ENCODE results near the gene LMBR1L. TPM values are rescaled to one million over a fixed set of nuclear protein-coding genes. Genes with fewer than 3 reads are reported as not detected.
A peak's percentile ranks its signal among the peaks of the same experiment; 100 is the strongest.

The LMBR1L gene
- total and polyA plus RNA-seq, 2 of the 8 experiments (the other 6 are each of a cell fraction or from before 2014, with no cell fraction given): 36.6 to 49.6 TPM

GRCh38 chr12:49088150-49088931 lies 22.3 kb downstream of the LMBR1L start:
- peak in 1 of 2 experiments; percentile 81 for DNase-seq (ENCODE audit: low read depth in 1 of 2, low spot score in 2 of 2)
- Histone ChIP-seq H3K18ac (ENCODE audit: extremely low read depth, low read length) (no peak overlapping the region), H4K5ac (ENCODE audit: insufficient read length, low read depth, low read length) (no peak overlapping the region), H4K91ac (replicated peaks; ENCODE audit: insufficient read length, low read length) (no peak overlapping the region), H2BK5ac (ENCODE audit: low read depth, low read length) (no peak overlapping the region), H3K9me3 (ENCODE audit: insufficient read depth in 2 of 2, low read depth in 1 of 2, low read length in 1 of 2) (no peaks in the 10 kb centered on the region; a peak in 1 of 4 replicates), H4K20me1 (replicated peaks in 1 of 2; ENCODE audit: control insufficient read depth in 1 of 2, insufficient read depth in 2 of 2, low read length in 2 of 2) (peaks cover 5 to 6% of the 10 kb centered on the region in 2 experiments), H3K4me2 (ENCODE audit: insufficient read depth in 1 of 2, low read depth in 2 of 2, low read length in 2 of 2) (peak overlapping the region; percentile 6 to 63), H3K56ac (replicated peaks; ENCODE audit: insufficient read length, low read depth, low read length) (no peak overlapping the region), H3K9ac (replicated peaks in 1 of 4; ENCODE audit: extremely low read depth in 1 of 4, low read depth in 3 of 4, low read length in 3 of 4) (no peak overlapping the region), H3K23me2 (ENCODE audit: low read depth, low read length) (peaks cover 8% of the 10 kb centered on the region; the same call in 1 of the 2 replicates), H3K79me2 (ENCODE audit: control insufficient read depth in 1 of 2, insufficient read depth in 2 of 2, low read length in 2 of 2) (no peaks in the 10 kb centered on the region), H3K23ac (ENCODE audit: insufficient read length) (no peak overlapping the region), H2BK120ac (replicated peaks; ENCODE audit: low read depth, low read length) (no peak overlapping the region), H2BK15ac (ENCODE audit: low read length) (no peak overlapping the region), H3K27ac (ENCODE audit: low read depth, low read length) (no peak overlapping the region), H2AFZ (ENCODE audit: low read length) (0 out of 2 replicates have a peak overlapping the region, but pooled peaks have one; percentile 11), H2BK20ac (ENCODE audit: low read length) (no peak overlapping the region), H3K14ac (ENCODE audit: insufficient read length) (no peak overlapping the region), H3K4me3 (ENCODE audit: extremely low read depth in 1 of 4, insufficient read depth in 2 of 4, low read depth in 3 of 4, low read length in 4 of 4) (peak overlapping the region in 1 of 4 experiments; percentile 45; a peak in 3 of 8 replicates), H3K4ac (replicated peaks; ENCODE audit: insufficient read length, low read depth, low read length) (no peak overlapping the region), H2BK12ac (ENCODE audit: low read depth, low read length) (0 out of 2 replicates have a peak overlapping the region, but pooled peaks have one; percentile 62), H3K36me3 (ENCODE audit: control insufficient read depth in 2 of 4, insufficient read depth in 4 of 4, low read length in 3 of 4) (peaks cover 0 to 4% (median 0%) of the 10 kb centered on the region in 4 experiments; a peak in 1 of 8 replicates), H3K27me3 (replicated peaks in 1 of 4; ENCODE audit: control insufficient read depth in 3 of 4, extremely low read depth in 1 of 4, insufficient read depth in 3 of 4, low read length in 3 of 4) (peaks cover 45 to 69% (median 61%) of the 10 kb centered on the region in 4 experiments), H2AK5ac (ENCODE audit: low read depth, low read length) (no peak overlapping the region), H3K4me1 (replicated peaks in 1 of 4; ENCODE audit: control insufficient read depth in 3 of 4, insufficient read depth in 4 of 4, low read length in 3 of 4) (peaks cover 0 to 36% (median 12%) of the 10 kb centered on the region in 4 experiments; a peak in 6 of 7 replicates), H4K8ac (ENCODE audit: extremely low read depth, insufficient read depth, low read length) (no peak overlapping the region), H3K79me1 (ENCODE audit: low read depth, low read length) (no peaks in the 10 kb centered on the region)
- ChIA-PET POLR2A (ENCODE audit: partially characterized antibody) (interaction anchor here (0.6 to 2.6 kb wide), 13 partner anchors 8 to 205 kb away, joined by 3 to 27 read pairs (median 4); partner anchors contain the start of genes RHEBL1 and TUBA1B), CTCF (ENCODE audit: partially characterized antibody) (interaction anchor here (0.7 to 7.1 kb wide), 34 partner anchors 11 to 440 kb away, joined by 3 to 235 read pairs (median 5); partner anchors contain the start of genes LMBR1L, PRPH and RHEBL1)
- FAIRE-seq: no peak
- WGBS, 2 experiments (ENCODE audit: extremely low coverage in 1 of 2, insufficient coverage in 1 of 2, insufficient read length in 1 of 2, insufficient replicate concordance in 2 of 2, low coverage in 1 of 2, low lambda C conversion rate in 2 of 2, missing lambda C conversion rate in 1 of 2): 9% methylated on average over 18 of the region's 18 CpGs; no CpG with 5 or more reads in 1 of the 2 experiments
- TF ChIP-seq HDAC2 (IDR thresholded peaks at IDR 0.05; ENCODE audit: borderline replicate concordance in 1 of 2, low read depth in 2 of 2, low read length in 2 of 2): 0 out of 4 replicates have a peak, but pooled peaks of 1 of the 2 experiments have one; percentile 32
- TF ChIP-seq CBX5 (IDR thresholded peaks at IDR 0.05; ENCODE audit: low read depth, low read length): no peak
- peak; percentile 18; the same call in 1 of the 2 replicates for TF ChIP-seq RFX5 (IDR thresholded peaks at IDR 0.05; ENCODE audit: borderline replicate concordance, low read depth, low read length)
- TF ChIP-seq EZH2 (IDR thresholded peaks at IDR 0.05; ENCODE audit: low read depth, low read length, severe bottlenecking): peak; percentile 45
- peak; percentile 84 to 93 (median 89) for TF ChIP-seq CTCF (IDR thresholded peaks at IDR 0.05; ENCODE audit: control extremely low read depth in 1 of 3, insufficient read depth in 1 of 3, low read depth in 1 of 3, low read length in 3 of 3)

Measured in H1 (cell line).